BE2C (cell line): ENCODE data around the gene TRIP10.

Source experiments
- DNase-seq: peaks from one replicate; pipeline ENCODE4 v3.0.0-alpha.2; 2020
- H3K27me3 ChIP-seq: fragments of 250-450 bp; sonication (Bioruptor Pico); 2 replicates; pipeline ENCODE4 v1.5.1; 2020; ENCODE audit warnings: mild to moderate bottlenecking
- H3K36me3 ChIP-seq: fragments of 250-450 bp; sonication (Bioruptor Pico); 2 replicates; pipeline ENCODE4 v1.5.1; 2020; ENCODE audit warnings: mild to moderate bottlenecking
- H3K4me1 ChIP-seq: fragments of 250-450 bp; sonication (Bioruptor Pico); 2 replicates; pipeline ENCODE4 v1.5.1; 2020
- H3K4me3 ChIP-seq: 2 replicates; pipeline ENCODE4 v1.5.1; 2011; ENCODE audit warnings: low read depth, low read length
- H3K9me3 ChIP-seq: fragments of 250-450 bp; sonication (Bioruptor Pico); 2 replicates; pipeline ENCODE4 v1.5.1; 2020
- TF ChIP-seq, protein P1 (sequence below): IDR thresholded peaks from 2 replicates; pipeline ENCODE4 v1.5.1; 2012; ENCODE audit warnings: mild to moderate bottlenecking, low read depth, low read length

TRIP10 gene

DNA sequence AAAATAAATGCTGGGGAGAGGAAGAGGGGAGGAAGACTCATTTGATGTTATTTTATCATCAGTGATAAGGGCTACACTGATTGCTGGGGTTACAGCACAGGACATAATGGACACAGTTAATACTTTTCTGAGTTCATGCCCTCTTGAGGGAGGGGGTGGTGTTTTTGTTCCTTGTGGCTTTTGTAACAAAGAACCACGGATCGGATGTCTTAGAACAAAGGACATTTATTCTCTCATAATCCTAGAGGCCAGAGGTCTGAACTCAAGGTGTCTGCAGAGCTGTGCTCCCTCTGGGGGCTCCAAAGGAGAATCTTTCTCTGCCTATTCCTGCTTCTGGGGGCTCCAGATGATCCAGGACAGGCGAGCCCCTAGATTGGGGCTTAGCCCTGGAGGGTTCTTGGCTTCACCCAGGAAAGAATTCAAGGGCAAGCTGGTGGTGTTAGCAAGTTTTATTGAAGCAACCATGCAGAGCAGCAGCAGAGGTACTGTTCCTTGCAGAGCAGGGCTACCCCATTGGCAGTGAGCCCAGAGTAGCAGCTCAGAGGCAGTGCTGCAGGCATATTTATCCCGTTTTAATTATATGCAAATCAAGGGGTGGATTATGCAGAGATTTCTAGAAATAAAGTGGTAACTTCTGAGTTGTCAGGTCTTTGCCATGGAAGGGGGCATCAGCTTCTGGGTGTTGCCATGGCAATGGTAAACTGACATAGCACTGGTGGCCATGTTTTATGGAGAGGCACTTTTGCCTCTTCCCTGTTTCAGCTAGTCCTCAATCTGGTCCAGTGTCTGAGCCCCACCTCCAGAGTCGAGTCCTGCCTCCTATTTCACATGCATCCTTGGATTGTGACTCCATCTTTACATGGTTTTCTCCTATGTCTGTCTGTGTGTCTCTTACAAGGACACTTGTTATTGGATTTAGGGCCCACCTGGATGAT is 51.0 kb downstream of the TRIP10 start:
- Histone ChIP-seq H3K36me3 (no peaks in the 10 kb centered on the region), H3K4me1 (no peaks in the 10 kb centered on the region)

DNA sequence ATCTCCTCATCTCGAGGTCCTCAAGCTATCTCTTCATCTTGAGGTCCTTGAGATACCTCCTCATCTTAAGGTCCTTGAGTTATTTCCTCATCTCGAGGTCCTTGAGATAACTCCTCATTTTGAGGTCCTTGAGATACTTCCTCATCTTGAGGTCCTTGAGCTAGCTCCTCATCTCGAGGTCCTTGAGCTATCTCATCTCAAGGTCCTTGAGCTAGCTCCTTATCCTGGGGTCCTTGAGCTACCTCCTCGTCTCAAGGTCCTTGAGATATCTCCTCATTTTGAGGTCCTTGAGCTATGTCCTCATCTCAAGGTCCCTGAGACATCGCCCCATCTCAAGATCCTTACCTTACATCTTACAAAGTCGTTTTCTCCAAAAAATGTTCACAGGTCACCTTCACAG is 51.8 kb downstream of the TRIP10 start:
- no peak for DNase-seq
- Histone ChIP-seq H3K27me3 (no peaks in the 10 kb centered on the region), H3K36me3 (no peaks in the 10 kb centered on the region), H3K9me3 (no peaks in the 10 kb centered on the region), H3K4me1 (no peaks in the 10 kb centered on the region), H3K4me3 (no peak overlapping the region)
- TF ChIP-seq, protein P1, sequence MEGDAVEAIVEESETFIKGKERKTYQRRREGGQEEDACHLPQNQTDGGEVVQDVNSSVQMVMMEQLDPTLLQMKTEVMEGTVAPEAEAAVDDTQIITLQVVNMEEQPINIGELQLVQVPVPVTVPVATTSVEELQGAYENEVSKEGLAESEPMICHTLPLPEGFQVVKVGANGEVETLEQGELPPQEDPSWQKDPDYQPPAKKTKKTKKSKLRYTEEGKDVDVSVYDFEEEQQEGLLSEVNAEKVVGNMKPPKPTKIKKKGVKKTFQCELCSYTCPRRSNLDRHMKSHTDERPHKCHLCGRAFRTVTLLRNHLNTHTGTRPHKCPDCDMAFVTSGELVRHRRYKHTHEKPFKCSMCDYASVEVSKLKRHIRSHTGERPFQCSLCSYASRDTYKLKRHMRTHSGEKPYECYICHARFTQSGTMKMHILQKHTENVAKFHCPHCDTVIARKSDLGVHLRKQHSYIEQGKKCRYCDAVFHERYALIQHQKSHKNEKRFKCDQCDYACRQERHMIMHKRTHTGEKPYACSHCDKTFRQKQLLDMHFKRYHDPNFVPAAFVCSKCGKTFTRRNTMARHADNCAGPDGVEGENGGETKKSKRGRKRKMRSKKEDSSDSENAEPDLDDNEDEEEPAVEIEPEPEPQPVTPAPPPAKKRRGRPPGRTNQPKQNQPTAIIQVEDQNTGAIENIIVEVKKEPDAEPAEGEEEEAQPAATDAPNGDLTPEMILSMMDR = no peak

More for the DNA sequence above, 51.0 kb downstream of the TRIP10 start:
- H3K27me3 ChIP-seq = no peaks in the 10 kb centered on the region
- H3K9me3 ChIP-seq = no peaks in the 10 kb centered on the region
- TF ChIP-seq, protein P1 = no peak
- H3K4me3 ChIP-seq = no peak overlapping the region
- DNase-seq = no peak

DNA sequence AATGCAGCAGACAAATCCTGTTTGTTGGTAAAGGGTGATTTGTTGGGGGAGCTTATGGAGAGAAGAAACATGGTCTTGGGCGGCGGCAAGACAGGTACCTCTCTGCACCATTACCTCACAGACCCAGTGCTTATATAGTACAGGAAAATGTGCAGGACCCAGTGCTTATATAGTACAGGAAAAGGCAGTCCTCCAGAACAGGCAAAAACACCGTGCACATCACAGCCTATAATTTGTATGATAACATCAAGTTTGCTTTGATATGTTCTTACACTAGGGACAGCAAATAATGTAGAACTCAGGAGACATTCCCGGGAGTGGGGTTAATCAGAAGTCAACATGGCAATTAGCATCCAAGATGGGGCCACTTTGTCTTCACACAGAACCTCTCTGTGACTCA is 53.9 kb downstream of the TRIP10 start:
- no peak for DNase-seq
- Histone ChIP-seq H3K36me3 (no peaks in the 10 kb centered on the region), H3K9me3 (no peaks in the 10 kb centered on the region), H3K4me1 (no peaks in the 10 kb centered on the region), H3K27me3 (no peaks in the 10 kb centered on the region), H3K4me3 (no peak overlapping the region)
- TF ChIP-seq, protein P1 = no peak

DNA sequence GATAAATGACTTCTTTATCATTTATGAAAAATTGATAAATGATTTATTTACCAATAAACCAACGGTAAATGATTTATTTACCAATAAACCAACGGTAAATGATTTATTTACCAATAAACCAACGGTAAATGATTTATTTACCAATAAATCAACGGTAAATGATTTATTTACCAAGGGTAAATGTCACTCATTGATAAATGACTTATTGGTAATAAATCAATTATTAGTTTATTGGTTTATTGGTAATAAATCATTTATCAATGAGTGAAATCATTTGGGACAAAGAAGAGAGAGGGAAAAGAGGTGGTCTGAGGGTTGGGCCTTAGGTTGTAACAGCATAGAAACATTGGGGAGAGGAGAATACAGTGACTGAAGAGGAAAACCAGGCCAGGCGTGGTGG is 54.5 kb downstream of the TRIP10 start:
- Histone ChIP-seq H3K36me3 (no peaks in the 10 kb centered on the region), H3K4me3 (no peak overlapping the region), H3K27me3 (no peaks in the 10 kb centered on the region), H3K4me1 (no peaks in the 10 kb centered on the region), H3K9me3 (no peaks in the 10 kb centered on the region)
- DNase-seq = no peak
- TF ChIP-seq, protein P1 = no peak

DNA sequence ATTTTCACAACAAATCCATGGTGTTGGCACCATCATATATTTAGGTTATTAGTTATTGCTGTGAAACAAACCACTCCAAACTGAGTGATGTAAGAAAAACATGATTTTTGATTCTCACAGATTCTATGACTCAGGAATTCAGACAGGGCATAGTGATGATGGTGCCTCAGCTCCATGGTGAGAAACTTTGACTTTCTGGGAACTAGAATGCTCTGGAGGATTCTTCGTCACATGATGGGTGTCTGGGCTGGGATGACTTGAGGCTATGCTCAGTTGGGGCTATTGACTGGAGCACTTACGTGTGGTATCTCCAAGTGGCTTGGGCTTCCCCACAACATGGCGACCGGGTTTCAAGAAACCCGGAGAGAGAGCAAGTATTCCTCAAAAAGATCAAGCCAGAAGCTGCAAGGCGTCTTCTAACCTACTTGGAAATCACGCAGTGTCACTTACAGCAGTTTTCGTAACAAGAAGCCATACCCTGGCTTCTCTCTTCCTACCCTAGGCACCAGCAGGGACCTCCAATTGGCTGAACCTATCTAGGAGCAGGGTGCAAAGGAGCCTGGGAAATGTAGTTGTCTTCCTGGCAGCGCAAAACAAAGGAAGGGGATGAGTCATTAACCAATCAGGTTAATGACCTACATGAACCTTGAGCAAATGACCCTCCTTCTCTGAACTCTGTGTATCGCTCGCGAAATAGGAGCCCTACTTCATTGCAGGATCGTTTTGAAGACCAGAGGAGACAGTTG is 55.4 kb downstream of the TRIP10 start:
- H3K4me3 ChIP-seq = no peak overlapping the region
- H3K27me3 ChIP-seq = no peaks in the 10 kb centered on the region
- no peak for DNase-seq
- TF ChIP-seq, protein P1 = no peak
- H3K4me1 ChIP-seq = no peaks in the 10 kb centered on the region
- no peaks in the 10 kb centered on the region for H3K9me3 ChIP-seq
- no peaks in the 10 kb centered on the region for H3K36me3 ChIP-seq
